HG02973 (cell line): ENCODE results near the gene PARVB.

ENCODE experiments used
- ATAC-seq: cut with Tn5 transposase; IDR thresholded peaks from one replicate; pipeline ENCODE4 v1.9.1; 2021; ENCODE audit warnings: moderate library complexity; ENCODE audit not compliant: unreplicated experiment

The PARVB gene

GRCh38 chr22:44131412-44131811 lies 107.3 kb downstream of the PARVB start:
- no peak for ATAC-seq

GRCh38 chr22:44131989-44132685 lies 108.0 kb downstream of the PARVB start:
- ATAC-seq = no peak

- ATAC-seq = no peak
Observed at GRCh38 chr22:44132724-44133123, 108.6 kb downstream of the PARVB start.

GRCh38 chr22:44133161-44133560 lies 109.1 kb downstream of the PARVB start:
- no peak for ATAC-seq

GRCh38 chr22:44133901-44134571 lies 109.9 kb downstream of the PARVB start:
- ATAC-seq = no peak

GRCh38 chr22:44136112-44136511 lies 112.0 kb downstream of the PARVB start:
- no peak for ATAC-seq

GRCh38 chr22:44136786-44137185 lies 112.7 kb downstream of the PARVB start:
- no peak for ATAC-seq

GRCh38 chr22:44137415-44137814 lies 113.3 kb downstream of the PARVB start:
- ATAC-seq = no peak

- no peak for ATAC-seq
Observed at GRCh38 chr22:44139773-44140172, 115.7 kb downstream of the PARVB start.

- ATAC-seq = no peak
Observed at GRCh38 chr22:44142421-44143104, 118.5 kb downstream of the PARVB start.

- no peak for ATAC-seq
Observed at GRCh38 chr22:44143105-44143474, 119.0 kb downstream of the PARVB start.

- ATAC-seq = no peak
Observed at GRCh38 chr22:44143579-44143978, 119.5 kb downstream of the PARVB start.

- no peak for ATAC-seq
Observed at GRCh38 chr22:44144046-44144569, 120.0 kb downstream of the PARVB start.

GRCh38 chr22:44145544-44145943 lies 121.4 kb downstream of the PARVB start:
- ATAC-seq = no peak

GRCh38 chr22:44146088-44146861 lies 122.2 kb downstream of the PARVB start:
- ATAC-seq = no peak

- ATAC-seq = no peak
Observed at GRCh38 chr22:44147008-44147645, 123.0 kb downstream of the PARVB start.

- ATAC-seq = no peak
Observed at GRCh38 chr22:44147821-44148574, 123.9 kb downstream of the PARVB start.

GRCh38 chr22:44151676-44152075 lies 127.6 kb downstream of the PARVB start:
- ATAC-seq = no peak

GRCh38 chr22:44153710-44154109 lies 129.6 kb downstream of the PARVB start:
- no peak for ATAC-seq

- no peak for ATAC-seq
Observed at GRCh38 chr22:44154436-44154942, 130.4 kb downstream of the PARVB start.
